Activated naive CD4-positive, alpha-beta T cell treated with anti-CD3 and anti-CD28 coated beads, Interleukin-2, amount 50 U/mL, for 24 hours (primary cell): ENCODE results near the gene SLC1A4.

Experiments
- H3K27ac Mint-ChIP-seq: one replicate; pipeline ENCODE4 v1.8.0; 2021; ENCODE audit warnings: mild to moderate bottlenecking, mixed read lengths
- H3K27me3 Mint-ChIP-seq: one replicate; pipeline ENCODE4 v1.8.0; 2021; ENCODE audit warnings: mixed read lengths
- H3K36me3 Mint-ChIP-seq: one replicate; pipeline ENCODE4 v1.8.0; 2021; ENCODE audit warnings: mixed read lengths
- H3K4me1 Mint-ChIP-seq: one replicate; pipeline ENCODE4 v1.8.0; 2021; ENCODE audit warnings: mixed read lengths
- H3K4me3 Mint-ChIP-seq: one replicate; pipeline ENCODE4 v1.8.0; 2021; ENCODE audit warnings: mild to moderate bottlenecking, mixed read lengths
- H3K9me3 Mint-ChIP-seq: one replicate; pipeline ENCODE4 v1.8.0; 2021; ENCODE audit warnings: mixed read lengths

Gene SLC1A4

DNA sequence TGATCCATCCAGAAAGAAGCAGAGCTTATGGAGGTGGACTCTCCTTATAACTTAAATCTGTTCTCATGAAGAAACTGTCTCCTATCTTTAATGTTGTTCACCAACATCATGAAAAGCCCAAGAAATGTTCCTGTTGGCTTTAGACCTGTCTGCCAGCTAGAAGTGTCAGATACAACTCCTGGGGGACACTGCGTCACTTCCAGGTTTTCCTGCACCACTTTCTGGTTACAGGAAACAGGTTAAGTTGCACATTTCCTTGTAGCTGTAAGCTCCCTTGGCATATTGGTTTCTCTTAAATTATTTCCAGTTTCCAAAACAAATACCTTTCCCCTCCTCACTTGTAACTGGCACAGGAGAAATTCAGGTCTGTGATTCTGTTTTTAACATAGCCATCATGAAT is 69.9 kb downstream of the SLC1A4 start:
- Mint-ChIP-seq H3K9me3 (no peaks in the 10 kb centered on the region), H3K4me3 (no peak overlapping the region), H3K36me3 (no peaks in the 10 kb centered on the region), H3K27me3 (no peaks in the 10 kb centered on the region), H3K4me1 (peaks cover 74% of the 10 kb centered on the region), H3K27ac (peak overlapping the region; percentile 59)

DNA sequence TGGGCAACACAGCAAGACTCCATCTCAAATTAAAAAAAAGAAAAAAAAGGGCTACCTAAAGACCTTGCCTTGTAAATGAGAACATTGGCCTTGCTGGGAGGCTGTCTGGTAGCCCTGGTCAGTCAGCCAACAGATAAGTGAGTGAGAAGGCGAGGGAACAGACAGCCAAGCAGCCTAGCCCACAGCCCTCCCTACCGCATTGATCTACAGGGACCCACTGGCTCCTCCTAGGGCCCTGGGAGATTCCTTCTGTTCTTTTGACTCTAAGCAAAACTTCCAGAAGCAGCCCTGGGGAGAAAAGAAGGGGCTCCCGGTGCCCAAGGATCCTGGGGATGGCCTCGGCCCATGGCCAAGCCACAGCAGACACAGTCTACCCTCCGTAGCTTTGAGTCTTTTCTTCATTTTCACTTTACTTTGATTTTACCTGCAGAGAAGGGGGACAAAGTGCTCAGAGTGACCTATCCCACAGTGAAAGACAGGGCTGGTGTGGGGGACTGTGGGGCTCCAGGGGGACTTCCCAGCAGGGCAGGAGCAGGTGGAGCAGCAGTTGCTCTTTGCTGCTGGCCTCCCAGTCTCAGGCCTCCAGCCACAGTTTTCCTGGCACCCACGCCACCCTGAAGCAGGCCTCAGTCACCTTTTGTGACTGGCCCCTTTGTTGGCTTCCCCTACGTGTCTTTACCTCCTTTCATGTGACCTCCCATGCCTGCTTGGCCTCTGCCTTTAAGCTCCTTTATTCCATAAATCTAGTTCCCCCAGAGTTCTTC is 72.1 kb downstream of the SLC1A4 start:
- Mint-ChIP-seq H3K4me1 (peaks cover 68% of the 10 kb centered on the region), H3K4me3 (no peak overlapping the region), H3K36me3 (no peaks in the 10 kb centered on the region), H3K9me3 (no peaks in the 10 kb centered on the region), H3K27ac (no peak overlapping the region), H3K27me3 (no peaks in the 10 kb centered on the region)

DNA sequence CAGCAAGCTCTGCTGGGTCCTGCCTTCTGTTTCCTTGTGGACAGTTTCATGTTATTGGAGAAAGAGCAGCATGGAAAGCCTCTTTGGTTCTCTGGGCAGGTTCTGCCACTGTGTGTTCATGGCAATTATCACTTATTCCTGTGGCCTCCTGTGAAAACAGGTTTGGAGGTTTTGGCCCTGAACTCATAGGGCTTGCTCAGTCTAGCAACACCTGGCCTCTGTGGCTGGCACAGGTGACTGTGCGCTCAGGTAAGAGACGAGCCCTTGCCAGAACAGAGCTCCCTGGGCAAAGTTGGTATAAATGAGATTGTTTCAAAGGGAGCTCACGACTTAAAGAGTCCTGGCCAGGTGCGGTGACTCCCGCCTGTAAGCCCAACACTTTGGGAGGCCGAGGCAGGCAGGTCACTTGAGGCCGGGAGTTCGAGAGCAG is 72.7 kb downstream of the SLC1A4 start:
- Mint-ChIP-seq H3K9me3 (no peaks in the 10 kb centered on the region), H3K4me3 (no peak overlapping the region), H3K27me3 (no peaks in the 10 kb centered on the region), H3K4me1 (peaks cover 70% of the 10 kb centered on the region), H3K27ac (no peak overlapping the region), H3K36me3 (no peaks in the 10 kb centered on the region)

DNA sequence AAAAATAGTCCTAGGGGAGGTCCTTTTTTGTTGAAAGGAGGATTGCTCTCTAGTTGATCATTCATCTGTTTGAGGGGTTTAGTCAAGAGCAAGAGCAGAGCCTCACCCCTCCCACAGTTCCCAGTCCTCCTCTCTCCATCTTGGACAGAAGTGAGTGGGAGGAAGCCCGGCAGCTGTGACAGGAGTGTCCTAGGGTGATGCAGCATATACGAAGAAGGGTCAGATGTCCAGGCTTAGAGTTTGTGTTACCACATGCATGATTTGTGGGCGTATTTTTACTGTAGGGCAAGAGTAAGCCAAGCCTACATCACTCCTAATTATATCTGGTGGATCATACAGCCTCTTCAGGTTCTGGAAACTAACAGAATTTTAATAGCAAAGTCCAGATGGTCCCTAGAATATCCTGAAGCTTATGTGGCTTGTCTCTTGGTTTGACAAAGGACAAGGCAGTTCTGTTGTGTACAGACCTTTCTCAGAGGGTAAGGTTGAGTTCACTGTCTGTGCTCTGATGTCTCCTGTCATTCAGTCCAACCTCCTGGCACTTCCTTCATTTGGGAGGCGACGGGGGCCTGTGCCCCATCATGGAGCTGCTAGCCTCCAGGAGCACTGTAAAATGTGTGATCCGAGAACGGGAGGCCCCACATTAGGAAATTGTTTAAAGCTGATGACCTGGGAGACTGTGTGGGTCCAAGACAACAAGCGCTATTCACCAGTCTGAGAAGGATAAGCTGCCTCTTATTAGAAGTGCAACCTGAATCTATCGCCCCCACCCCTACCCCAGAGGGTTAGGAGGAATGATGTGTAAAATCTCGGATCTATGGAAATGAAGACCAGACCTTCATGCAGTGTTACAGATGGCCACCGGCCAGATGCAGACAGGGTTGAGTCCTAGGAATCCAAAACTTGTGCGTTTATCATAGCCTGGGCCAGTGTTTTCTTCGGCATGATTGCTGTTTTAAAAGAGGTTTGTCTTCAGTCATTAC is 73.9 kb downstream of the SLC1A4 start:
- H3K27me3 Mint-ChIP-seq, result no peaks in the 10 kb centered on the region
- no peaks in the 10 kb centered on the region for H3K36me3 Mint-ChIP-seq
- no peaks in the 10 kb centered on the region for H3K9me3 Mint-ChIP-seq
- H3K4me1 Mint-ChIP-seq, result peaks cover 70% of the 10 kb centered on the region
- H3K27ac Mint-ChIP-seq, result no peak overlapping the region
- no peak overlapping the region for H3K4me3 Mint-ChIP-seq

DNA sequence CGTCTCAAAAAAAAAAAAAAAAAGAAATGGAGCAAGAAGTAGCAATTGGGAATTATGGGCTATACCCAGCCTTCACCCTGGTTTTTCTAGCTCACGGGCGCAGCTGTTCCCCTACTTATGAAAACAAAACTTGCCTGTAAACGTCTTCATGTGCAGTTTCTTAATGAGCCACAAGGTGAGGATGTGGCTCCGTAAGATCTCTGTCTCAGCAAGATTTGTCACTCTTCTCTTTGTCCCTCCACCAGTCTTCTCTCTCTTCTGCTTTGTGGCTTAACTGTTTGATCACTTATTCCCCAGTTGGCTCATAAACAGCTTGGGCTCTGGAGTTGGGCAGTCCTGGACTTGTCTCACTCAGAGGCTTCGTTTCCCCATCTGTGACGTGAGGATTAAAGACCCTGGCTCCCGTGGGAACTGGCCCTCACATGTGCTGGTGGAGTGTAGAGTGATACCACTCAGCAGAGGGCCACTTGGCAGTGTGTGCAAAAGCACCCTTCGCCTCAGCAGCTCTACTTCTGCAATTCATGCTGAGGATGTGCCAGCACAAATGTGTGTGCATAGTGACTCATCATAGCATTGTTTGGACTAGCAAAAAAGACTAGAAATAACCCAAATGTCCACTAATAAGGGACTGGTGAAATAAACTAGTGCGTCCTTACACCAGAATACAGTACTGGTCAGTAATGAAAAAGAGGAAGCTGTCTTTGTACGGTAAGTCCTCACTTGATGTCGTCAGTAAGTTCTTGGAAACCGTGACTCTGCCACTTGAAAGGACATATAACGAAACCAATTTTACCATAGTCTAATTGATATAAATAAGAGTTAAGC is 75.7 kb downstream of the SLC1A4 start:
- Mint-ChIP-seq H3K4me3 (no peak overlapping the region), H3K4me1 (peaks cover 58% of the 10 kb centered on the region), H3K36me3 (no peaks in the 10 kb centered on the region), H3K9me3 (no peaks in the 10 kb centered on the region), H3K27ac (peak overlapping the region; percentile 6), H3K27me3 (no peaks in the 10 kb centered on the region)

DNA sequence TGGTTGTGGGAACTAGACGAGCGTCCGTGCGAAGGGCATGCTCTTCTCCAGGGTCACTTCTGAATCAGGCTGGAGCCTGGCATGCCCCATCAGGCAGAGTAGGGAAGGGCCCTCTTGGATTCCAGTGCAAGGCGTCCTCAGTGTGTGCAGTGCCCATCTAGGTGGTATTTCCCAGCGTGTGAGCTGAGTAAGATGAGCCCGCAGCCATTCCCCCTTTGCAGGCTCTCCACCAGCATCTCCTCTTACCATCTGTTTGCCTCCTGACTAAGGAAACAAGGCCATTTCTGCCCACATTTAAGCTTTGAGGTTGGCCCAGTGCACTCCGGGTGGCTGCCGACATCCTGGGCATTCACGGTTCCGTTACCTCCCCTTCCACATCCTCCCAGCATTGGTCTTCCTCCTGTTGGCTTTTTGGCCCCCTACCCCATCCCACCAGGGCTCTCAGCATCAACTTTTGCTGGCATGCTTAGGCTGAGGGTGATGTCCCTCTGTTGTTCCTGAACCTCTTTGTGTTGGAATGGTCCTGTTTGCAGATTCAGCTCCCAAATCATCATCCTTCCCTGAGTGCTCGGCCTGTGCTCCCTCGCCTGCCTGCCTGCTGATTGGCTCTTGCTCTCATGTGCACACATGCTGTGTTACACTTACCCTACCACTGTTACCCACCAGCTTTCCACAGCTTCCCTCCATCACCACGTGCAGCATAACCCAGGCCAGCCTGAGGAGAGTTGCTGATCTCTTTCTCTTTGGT is 78.8 kb downstream of the SLC1A4 start:
- peak overlapping the region; percentile 88 for H3K27ac Mint-ChIP-seq
- H3K4me1 Mint-ChIP-seq, result peaks cover 41% of the 10 kb centered on the region
- no peak overlapping the region for H3K4me3 Mint-ChIP-seq
- no peaks in the 10 kb centered on the region for H3K36me3 Mint-ChIP-seq
- H3K9me3 Mint-ChIP-seq, result no peaks in the 10 kb centered on the region
- no peaks in the 10 kb centered on the region for H3K27me3 Mint-ChIP-seq

DNA sequence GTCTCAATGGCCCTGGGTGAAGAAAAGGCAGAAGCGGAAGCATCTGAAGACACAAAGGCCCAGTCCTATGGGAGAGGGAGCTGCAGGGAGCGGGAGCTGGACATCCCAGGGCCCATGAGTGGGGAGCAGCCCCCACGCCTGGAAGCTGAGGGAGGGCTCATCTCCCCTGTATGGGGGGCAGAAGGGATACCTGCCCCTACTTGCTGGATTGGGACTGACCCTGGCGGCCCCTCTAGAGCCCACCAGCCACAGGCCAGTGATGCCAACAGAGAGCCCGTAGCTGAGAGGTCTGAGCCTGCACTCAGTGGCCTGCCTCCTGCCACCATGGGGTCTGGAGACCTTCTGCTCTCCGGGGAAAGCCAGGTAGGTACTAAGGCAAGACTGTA is 80.2 kb downstream of the SLC1A4 start:
- Mint-ChIP-seq H3K27ac (peak overlapping the region; percentile 27), H3K36me3 (no peaks in the 10 kb centered on the region), H3K27me3 (no peaks in the 10 kb centered on the region), H3K4me1 (peaks cover 32% of the 10 kb centered on the region), H3K4me3 (no peak overlapping the region), H3K9me3 (no peaks in the 10 kb centered on the region)

DNA sequence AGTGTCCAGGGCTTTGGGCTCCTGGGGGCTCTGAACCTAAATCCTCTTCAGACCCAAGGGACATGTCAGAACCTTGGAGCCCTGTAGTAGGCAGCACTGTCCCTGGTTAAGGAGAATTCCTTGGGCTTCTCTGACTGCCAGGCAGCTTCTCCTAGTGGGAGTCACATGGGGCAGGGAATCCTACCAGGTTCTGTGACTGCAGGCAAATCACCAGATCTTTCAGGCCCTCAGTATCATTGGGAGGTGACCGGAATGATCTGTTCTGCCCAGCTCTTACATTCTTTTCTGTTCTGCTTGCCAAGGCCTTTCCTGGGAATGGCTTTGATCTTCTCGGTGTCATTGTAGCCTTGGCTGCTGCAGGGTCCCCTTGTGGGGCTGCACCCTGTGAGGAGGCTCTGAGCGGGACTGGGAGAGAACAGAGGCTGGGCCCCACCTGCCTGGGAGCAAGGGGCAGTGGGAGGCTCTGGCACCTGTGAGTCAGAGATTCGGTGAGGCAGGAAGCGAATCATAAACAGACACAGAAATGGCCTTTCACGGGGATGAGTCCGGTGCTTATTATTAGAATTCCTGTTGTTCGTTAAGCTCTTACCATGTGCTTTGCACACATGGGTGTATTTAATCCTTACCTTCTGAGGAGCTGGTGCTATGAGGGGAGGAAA is 81.1 kb downstream of the SLC1A4 start:
- no peaks in the 10 kb centered on the region for H3K27me3 Mint-ChIP-seq
- no peaks in the 10 kb centered on the region for H3K9me3 Mint-ChIP-seq
- no peaks in the 10 kb centered on the region for H3K36me3 Mint-ChIP-seq
- peak overlapping the region; percentile 56 for H3K27ac Mint-ChIP-seq
- no peak overlapping the region for H3K4me3 Mint-ChIP-seq
- peaks cover 25% of the 10 kb centered on the region for H3K4me1 Mint-ChIP-seq

DNA sequence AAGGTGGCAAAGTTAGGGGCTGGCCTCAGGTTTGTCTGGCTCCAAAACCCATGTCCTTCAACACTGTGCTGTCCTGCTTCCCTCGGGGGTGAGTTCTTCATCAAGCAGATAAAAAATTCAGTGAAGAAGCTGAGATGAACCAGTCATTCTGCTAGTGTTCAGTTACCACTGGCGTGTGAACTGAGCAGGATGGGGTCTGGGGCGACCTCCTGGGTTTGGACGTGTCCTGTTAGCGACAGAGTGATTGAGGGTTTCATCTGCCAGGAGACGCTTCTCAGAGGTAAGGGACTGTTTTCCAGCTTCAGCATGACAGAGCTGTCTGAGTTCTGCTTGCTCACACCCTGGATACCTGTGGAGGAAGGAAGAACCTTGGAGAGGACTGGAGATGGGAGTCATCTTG is 81.7 kb downstream of the SLC1A4 start:
- H3K9me3 Mint-ChIP-seq, result no peaks in the 10 kb centered on the region
- peak overlapping the region; percentile 56 for H3K27ac Mint-ChIP-seq
- no peaks in the 10 kb centered on the region for H3K36me3 Mint-ChIP-seq
- H3K4me1 Mint-ChIP-seq, result peaks cover 25% of the 10 kb centered on the region
- no peaks in the 10 kb centered on the region for H3K27me3 Mint-ChIP-seq
- no peak overlapping the region for H3K4me3 Mint-ChIP-seq

DNA sequence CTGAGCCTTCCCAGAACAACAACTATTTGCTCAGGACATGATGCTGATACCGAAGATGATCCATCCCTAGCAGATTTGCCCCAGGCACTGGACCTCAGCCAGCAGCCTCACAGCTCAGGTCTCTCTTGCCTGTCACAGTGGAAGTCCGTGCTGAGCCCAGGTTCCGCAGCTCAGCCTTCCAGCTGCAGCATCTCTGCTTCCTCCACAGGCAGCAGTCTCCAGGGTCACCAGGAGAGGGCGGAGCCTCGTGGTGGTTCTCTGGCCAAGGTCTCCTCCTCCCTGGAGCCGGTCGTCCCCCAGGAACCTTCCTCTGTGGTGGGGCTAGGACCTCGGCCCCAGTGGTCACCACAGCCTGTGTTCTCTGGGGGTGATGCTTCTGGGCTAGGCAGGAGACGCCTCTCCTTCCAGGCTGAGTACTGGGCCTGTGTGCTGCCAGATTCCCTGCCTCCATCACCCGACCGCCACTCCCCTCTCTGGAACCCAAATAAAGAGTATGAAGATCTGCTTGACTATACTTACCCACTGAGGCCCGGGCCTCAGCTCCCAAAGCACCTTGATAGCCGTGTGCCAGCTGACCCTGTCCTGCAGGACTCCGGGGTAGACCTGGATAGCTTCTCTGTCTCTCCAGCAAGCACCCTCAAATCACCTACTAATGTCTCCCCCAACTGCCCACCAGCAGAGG is 82.4 kb downstream of the SLC1A4 start:
- Mint-ChIP-seq H3K4me1 (peaks cover 24% of the 10 kb centered on the region), H3K4me3 (no peak overlapping the region), H3K36me3 (no peaks in the 10 kb centered on the region), H3K27ac (peak overlapping the region; percentile 27), H3K27me3 (no peaks in the 10 kb centered on the region), H3K9me3 (no peaks in the 10 kb centered on the region)

DNA sequence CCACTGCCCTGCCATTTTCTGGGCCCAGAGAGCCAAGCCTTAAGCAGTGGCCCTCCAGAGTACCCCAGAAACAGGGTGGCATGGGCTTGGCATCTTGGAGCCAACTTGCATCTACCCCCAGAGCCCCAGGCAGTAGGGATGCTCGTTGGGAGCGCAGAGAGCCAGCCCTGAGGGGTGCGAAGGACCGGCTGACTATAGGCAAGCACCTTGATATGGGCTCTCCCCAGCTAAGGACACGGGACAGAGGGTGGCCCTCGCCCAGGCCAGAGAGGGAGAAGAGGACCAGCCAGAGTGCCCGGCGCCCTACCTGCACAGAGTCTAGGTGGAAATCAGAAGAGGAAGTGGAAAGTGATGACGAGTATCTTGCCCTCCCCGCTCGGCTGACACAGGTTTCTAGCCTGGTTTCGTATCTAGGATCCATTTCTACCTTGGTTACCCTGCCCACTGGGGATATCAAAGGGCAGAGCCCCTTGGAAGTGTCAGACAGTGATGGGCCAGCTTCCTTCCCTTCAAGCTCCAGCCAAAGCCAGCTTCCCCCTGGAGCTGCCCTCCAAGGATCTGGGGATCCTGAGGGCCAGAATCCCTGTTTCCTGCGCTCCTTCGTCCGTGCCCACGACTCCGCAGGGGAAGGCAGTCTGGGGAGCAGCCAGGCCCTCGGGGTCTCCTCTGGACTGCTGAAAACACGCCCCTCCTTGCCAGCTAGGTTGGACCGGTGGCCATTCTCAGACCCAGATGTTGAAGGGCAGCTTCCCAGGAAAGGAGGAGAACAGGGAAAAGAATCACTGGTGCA is 83.2 kb downstream of the SLC1A4 start:
- H3K27ac Mint-ChIP-seq, result peak overlapping the region; percentile 86
- no peaks in the 10 kb centered on the region for H3K9me3 Mint-ChIP-seq
- peaks cover 16% of the 10 kb centered on the region for H3K4me1 Mint-ChIP-seq
- no peak overlapping the region for H3K4me3 Mint-ChIP-seq
- no peaks in the 10 kb centered on the region for H3K36me3 Mint-ChIP-seq
- no peaks in the 10 kb centered on the region for H3K27me3 Mint-ChIP-seq
